AG20443 (cell line): ENCODE results near the gene KRT9.
"Not testable (repeated sequence)": the region's sequence is repeated elsewhere in the genome, so short reads cannot be mapped to it uniquely, and the experiment has no call there.

Source experiments
- DNase-seq: peaks from one replicate; pipeline ENCODE4 v3.0.0; 2012; ENCODE audit warnings: low spot score, mixed read lengths

Gene KRT9, protein sequence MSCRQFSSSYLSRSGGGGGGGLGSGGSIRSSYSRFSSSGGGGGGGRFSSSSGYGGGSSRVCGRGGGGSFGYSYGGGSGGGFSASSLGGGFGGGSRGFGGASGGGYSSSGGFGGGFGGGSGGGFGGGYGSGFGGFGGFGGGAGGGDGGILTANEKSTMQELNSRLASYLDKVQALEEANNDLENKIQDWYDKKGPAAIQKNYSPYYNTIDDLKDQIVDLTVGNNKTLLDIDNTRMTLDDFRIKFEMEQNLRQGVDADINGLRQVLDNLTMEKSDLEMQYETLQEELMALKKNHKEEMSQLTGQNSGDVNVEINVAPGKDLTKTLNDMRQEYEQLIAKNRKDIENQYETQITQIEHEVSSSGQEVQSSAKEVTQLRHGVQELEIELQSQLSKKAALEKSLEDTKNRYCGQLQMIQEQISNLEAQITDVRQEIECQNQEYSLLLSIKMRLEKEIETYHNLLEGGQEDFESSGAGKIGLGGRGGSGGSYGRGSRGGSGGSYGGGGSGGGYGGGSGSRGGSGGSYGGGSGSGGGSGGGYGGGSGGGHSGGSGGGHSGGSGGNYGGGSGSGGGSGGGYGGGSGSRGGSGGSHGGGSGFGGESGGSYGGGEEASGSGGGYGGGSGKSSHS

DNA sequence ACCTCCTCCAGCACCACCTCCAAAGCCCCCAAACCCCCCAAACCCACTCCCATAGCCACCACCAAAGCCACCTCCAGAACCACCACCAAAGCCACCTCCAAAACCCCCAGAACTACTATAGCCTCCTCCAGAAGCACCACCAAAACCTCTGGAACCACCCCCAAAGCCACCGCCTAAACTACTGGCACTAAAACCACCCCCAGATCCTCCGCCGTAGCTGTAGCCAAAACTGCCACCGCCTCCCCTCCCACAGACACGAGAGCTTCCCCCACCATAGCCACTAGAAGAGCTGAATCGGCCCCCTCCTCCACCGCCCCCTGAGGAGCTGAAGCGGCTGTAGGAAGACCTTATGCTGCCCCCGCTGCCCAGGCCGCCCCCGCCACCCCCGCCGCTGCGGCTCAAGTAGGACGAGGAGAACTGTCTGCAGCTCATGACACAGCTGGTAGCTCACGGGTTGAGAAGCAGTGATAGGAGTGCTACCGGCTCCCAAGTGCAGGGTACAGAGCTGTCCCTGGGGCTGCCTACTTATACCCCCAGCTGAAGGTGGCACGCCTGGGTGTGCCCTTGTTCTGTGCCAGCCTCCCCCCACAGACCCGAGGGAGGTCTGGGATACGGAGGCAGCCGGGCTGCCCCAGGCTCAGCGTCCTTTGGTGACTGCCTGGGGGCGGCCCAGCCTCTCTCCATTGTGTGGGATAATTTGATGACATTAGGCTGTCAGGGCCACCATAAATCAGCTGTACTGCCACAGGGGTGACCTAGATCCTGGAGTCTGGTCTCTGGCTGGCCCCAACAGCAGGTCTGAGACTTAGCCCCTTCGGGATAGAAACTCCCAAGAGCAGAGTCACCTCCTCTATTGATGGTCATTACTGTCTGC, at the start of gene KRT9:
TSS of gene KRT9 (minus strand) at position 499 of the 874 bp plus-strand sequence. CDS start at position 432, 67 bp downstream.
- no peak for DNase-seq

DNA sequence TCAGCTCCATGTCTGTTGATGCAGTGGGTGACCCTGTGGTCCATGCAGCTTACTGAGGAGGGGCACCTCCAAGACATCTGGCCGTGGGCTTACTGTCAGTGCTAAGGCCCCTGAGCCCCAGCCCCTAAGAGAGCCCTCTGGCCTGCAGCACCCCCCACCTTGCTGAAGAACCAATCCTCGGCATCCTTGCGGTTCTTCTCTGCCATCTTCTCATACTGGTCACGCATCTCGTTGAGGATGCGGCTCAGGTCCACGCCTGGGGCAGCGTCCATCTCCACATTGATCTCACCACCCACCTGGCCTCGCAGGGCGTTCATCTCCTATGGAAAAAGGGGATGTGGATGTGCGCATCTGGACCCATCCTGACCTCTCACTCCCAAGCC, 49.6 kb upstream of the KRT9 start:
- DNase-seq: not testable (repeated sequence)

DNA sequence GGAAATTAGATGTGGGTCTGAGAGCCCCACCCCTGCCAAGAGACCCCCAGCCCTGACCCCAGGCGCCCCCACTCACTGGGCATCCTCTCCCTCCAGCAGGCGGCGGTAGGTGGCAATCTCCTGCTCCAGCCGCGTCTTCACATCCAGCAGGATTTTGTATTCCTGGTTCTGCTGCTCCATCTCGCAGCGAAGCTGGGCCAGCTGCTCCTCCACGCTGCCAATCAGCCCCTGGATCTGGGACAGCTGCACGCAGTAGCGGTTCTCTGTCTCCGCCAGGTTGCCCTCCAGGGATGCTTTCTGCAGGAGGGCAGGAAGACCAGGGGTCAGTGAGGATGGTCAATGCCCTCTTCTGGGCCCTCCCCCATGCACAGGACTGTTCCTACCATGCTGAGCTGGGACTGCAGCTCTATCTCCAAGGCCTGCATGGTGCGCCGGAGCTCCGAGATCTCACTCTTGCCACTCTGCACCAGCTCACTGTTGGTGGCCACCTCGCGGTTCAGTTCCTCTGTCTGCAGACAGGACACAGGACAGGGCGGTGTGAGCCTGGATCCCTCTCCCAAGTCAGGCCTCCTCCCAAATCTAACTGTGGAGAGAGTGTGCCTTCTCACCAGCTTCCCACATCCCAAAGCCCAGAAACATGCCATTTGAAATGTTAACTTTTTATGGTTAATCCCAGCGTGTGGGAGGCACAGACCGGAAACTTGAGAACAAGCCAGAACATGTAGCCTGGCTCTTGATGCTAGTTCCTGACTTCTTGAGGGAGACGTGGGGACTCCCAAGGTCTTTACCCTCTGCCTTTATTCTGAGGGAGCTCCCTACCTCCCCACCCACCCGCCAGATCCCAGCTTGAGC, 49.0 kb upstream of the KRT9 start:
- no peak for DNase-seq

- DNase-seq: not testable (repeated sequence)
Measured at GRCh38 chr17:41619927-41620582, 48.2 kb upstream of the KRT9 start.

GRCh38 chr17:41619036-41619926, 47.4 kb upstream of the KRT9 start:
- DNase-seq: no peak

- DNase-seq: no peak
Measured at GRCh38 chr17:41618341-41619035, 46.6 kb upstream of the KRT9 start.

DNA sequence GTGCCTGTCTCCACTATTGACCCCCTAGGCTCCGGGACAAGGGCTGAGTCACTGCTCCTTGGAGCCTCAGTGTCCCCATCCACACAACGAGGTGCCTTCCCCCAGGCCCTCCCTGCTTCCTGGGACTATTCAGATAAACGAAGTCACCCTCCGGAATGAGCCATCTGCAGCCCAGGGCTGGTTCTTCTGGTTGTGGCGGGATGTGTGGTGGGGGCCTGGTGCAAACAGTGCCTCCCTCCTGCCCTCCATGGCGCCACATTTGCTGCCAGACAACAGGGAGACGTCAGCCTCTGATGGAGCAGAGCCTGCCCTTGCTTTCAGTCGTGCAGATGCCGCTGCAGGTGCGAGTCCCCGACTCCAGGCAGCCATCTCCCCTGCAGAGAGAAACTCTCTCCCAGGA, 45.8 kb upstream of the KRT9 start:
- no peak for DNase-seq

DNA sequence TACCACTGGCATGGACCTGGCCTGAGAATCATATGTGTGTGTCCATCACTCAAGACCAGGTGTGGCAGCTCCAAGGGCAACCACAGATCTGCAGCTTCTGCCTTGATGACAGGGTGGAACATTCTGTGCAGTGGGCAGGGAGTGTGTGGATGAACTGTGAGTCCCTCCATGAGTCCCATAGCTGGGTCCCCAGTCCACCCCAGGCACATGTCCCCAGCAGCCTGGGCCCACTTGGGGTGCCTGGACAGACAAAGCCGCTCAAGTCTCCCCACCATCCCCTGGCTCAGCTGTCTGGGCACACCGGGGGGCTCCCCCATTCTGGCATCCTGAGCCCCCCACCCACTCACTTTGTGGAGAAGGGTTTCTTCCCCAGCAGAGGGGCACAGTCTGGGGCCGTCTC, 45.3 kb upstream of the KRT9 start:
- DNase-seq: no peak

DNA sequence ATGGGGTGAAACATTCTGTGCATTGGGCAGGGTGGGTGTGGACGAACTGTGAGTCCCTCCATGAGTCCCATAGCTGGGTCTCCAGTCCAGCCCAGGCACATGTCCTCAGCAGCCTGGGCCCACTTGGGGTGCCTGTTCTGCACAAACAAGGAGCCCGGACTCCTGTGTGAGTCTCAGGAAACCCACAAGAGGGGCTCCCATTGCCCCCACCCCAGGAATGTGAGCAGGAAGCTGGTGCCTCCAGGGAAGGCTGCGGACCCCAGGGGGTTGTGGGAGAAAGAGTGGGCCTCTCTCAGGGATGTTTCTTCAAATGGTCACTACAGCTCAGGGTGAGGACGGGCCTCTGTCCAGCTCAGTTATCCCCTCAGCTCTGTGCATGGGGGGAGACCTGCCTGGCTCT, 44.6 kb upstream of the KRT9 start:
- not testable (repeated sequence) for DNase-seq

- DNase-seq: no peak
Measured at GRCh38 chr17:41615454-41615853, 43.6 kb upstream of the KRT9 start.

DNA sequence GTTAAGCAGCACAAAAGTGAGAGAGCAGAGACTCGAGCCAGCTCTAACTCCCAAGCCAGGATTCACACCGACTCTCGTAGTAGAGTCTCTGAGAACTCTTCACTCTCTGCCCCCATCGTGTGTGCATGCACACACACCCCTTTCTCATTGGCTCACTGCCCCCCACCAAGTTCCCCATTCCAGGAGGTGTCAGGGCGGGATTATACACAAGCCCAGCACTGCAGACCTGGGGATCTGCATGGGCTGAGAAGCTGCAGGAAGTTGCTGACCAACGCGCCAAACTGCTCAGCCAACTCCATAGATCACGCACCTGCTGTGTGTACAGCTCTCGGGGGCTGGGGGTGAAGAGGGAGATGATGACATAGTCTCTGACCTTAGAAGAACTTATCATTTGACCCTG, 42.9 kb upstream of the KRT9 start:
- not testable (repeated sequence) for DNase-seq

DNA sequence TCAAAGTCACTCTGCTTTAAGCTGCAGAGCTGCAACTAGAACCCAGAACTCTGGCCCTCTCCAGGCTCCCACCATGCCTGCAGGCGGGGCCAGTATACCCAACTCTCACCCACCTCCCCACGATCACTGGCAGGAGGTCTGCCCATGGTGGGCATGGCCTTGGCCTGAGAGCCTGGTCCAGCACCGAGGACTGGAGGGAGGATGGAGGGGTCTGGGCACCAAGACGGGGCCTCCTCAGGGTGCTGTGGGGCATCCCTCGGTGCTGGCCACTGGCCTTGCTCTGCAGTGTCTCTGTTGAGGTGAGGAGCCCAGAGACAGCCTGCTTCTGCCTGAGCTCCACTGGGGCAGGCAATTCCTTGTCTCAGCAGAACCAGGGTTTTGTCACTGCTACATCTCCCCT, 42.2 kb upstream of the KRT9 start:
- no peak for DNase-seq

- DNase-seq: no peak
Measured at GRCh38 chr17:41613277-41614082, 41.6 kb upstream of the KRT9 start.

- DNase-seq: peak; percentile 84
Measured at GRCh38 chr17:41612376-41613160, 40.7 kb upstream of the KRT9 start, which contains the start of gene KRT16. Gene KRT16, minus strand, starts transcription at chr17:41612767. Its CDS starts 79 bp downstream, at chr17:41612688.

GRCh38 chr17:41610965-41611640, 39.2 kb upstream of the KRT9 start:
- DNase-seq: no peak

DNA sequence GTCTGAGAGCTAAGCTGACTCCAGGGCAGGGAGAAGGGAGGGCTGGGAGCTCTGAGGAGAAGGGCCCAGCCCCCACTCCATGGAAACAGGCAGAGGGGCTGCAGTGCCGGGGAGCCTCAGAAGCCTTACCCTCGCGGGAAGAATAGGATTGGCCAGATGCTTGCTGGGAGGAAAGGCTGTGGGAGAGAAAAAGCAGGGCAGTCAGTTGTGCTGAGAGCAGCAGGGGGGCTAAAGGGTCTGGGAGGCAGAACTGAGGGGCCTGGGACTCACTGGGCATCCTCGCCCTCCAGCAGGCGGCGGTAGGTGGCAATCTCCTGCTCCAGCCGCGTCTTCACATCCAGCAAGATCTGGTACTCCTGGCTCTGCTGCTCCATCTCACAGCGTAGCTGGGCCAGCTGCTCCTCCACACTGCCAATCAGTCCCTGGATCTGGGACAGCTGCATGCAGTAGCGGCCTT, 38.2 kb upstream of the KRT9 start:
- DNase-seq: not testable (repeated sequence)

DNA sequence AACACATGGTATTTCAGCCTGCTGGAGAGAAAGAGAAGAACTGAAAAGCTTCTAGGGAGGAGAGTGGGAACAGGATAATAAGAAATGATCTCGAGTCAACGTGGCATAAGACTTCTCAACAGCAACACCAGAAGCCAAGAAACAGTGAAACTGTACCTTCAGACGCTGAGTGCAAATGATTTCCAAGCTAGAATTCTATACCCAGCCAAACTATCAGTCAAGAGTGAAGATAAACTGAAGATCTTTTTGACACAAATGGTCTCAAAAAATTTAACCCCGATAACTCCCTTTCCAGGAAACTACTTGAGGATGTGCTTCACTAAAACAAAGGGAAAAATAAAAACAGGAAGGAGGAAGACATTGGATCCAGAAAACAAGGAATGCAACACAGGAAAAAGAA, 35.1 kb upstream of the KRT9 start:
- not testable (repeated sequence) for DNase-seq
